ENCODE results near the gene PDE4D. TPM values are rescaled to one million over a fixed set of nuclear protein-coding genes. Genes with fewer than 3 reads are reported as not detected.

Gene PDE4D
- total and polyA plus RNA-seq, 2 donors (not counting 1 experiment from before 2014, with no cell fraction given) = 14.9 to 171 TPM

- no peak overlapping the region for H2AFZ ChIP-seq (ENCODE audit: insufficient read depth, low read depth, low read length, poor library complexity, severe bottlenecking)
- ATAC-seq (ENCODE audit: low read depth) (no peak), DNase-seq (no peak)
- POLR2A ChIA-PET = no interaction called here
- no peaks in the 10 kb centered on the region for H3K79me2 ChIP-seq (ENCODE audit: control insufficient read depth, insufficient read depth, low read length)
- H3K36me3 ChIP-seq (replicated peaks in 1 of 2; ENCODE audit: control extremely low read depth in 1 of 2, control insufficient read depth in 1 of 2, extremely low read depth in 1 of 2, insufficient read depth in 2 of 2, low read length in 1 of 2) = no peaks in the 10 kb centered on the region
- no peak overlapping the region for H3K27ac ChIP-seq (ENCODE audit: low read length in 2 of 2)
- H3K9me3 Mint-ChIP-seq (ENCODE audit: insufficient read depth) = no peaks in the 10 kb centered on the region
- no peaks in the 10 kb centered on the region for H3K9me3 ChIP-seq (ENCODE audit: control extremely low read depth in 1 of 3, control insufficient read depth in 2 of 3, insufficient read depth in 1 of 3, low read length in 2 of 3)
- H3K27ac Mint-ChIP-seq = no peak overlapping the region
- no peaks in the 10 kb centered on the region for H4K20me1 ChIP-seq (ENCODE audit: control insufficient read depth, insufficient read depth, low read length, poor library complexity, severe bottlenecking)
- no peak overlapping the region for H3K9ac ChIP-seq (ENCODE audit: low read length)
- intact Hi-C loops (cut with micrococcal nuclease) = no loop called here
- CTCF ChIA-PET = interaction anchor here (0.9 to 1.3 kb wide), 2 partner anchors 12 to 81 kb away, joined by 4 to 7 read pairs; no protein-coding TSS in a partner anchor
- H3K4me1 Mint-ChIP-seq = peaks cover 2% of the 10 kb centered on the region
- no peak overlapping the region for H3K4me3 Mint-ChIP-seq
- no peaks in the 10 kb centered on the region for H3K27me3 ChIP-seq (replicated peaks in 1 of 4; ENCODE audit: control extremely low read depth in 1 of 4, control insufficient read depth in 3 of 4, insufficient read depth in 4 of 4, low read length in 3 of 4)
- no peak for TF ChIP-seq EZH2 (IDR thresholded peaks at IDR 0.05; ENCODE audit: borderline replicate concordance, insufficient read depth, low read depth, low read length, poor library complexity, severe bottlenecking)
- no peak for TF ChIP-seq CTCF (IDR thresholded peaks at IDR 0.05)
- no peak overlapping the region for H3K4me3 ChIP-seq (ENCODE audit: control extremely low read depth in 1 of 5, extremely low read depth in 1 of 5, insufficient read depth in 1 of 5, low read depth in 2 of 5, low read length in 4 of 5)
- no peak overlapping the region for H3K4me2 ChIP-seq (replicated peaks; ENCODE audit: low read depth, low read length, poor library complexity, severe bottlenecking)
- H3K27me3 Mint-ChIP-seq = no peaks in the 10 kb centered on the region
- H3K4me1 ChIP-seq (ENCODE audit: control insufficient read depth in 2 of 2, insufficient read depth in 2 of 2, low read length in 2 of 2) = no peaks in the 10 kb centered on the region
These were observed 778.2 kb downstream of the PDE4D start for GRCh38 chr5:59115345-59115744.

- ChIA-PET POLR2A (no interaction called here), CTCF (no interaction called here)
- Histone ChIP-seq H3K4me3 (ENCODE audit: control extremely low read depth in 1 of 5, extremely low read depth in 1 of 5, insufficient read depth in 1 of 5, low read depth in 2 of 5, low read length in 4 of 5) (no peak overlapping the region), H3K4me2 (replicated peaks; ENCODE audit: low read depth, low read length, poor library complexity, severe bottlenecking) (no peak overlapping the region), H3K9me3 (ENCODE audit: control extremely low read depth in 1 of 3, control insufficient read depth in 2 of 3, insufficient read depth in 1 of 3, low read length in 2 of 3) (no peaks in the 10 kb centered on the region), H3K27ac (ENCODE audit: low read length in 2 of 2) (no peak overlapping the region), H4K20me1 (ENCODE audit: control insufficient read depth, insufficient read depth, low read length, poor library complexity, severe bottlenecking) (no peaks in the 10 kb centered on the region), H3K9ac (ENCODE audit: low read length) (no peak overlapping the region), H3K79me2 (ENCODE audit: control insufficient read depth, insufficient read depth, low read length) (no peaks in the 10 kb centered on the region), H2AFZ (ENCODE audit: insufficient read depth, low read depth, low read length, poor library complexity, severe bottlenecking) (no peak overlapping the region), H3K36me3 (replicated peaks in 1 of 2; ENCODE audit: control extremely low read depth in 1 of 2, control insufficient read depth in 1 of 2, extremely low read depth in 1 of 2, insufficient read depth in 2 of 2, low read length in 1 of 2) (no peaks in the 10 kb centered on the region), H3K4me1 (ENCODE audit: control insufficient read depth in 2 of 2, insufficient read depth in 2 of 2, low read length in 2 of 2) (no peaks in the 10 kb centered on the region), H3K27me3 (replicated peaks in 1 of 4; ENCODE audit: control extremely low read depth in 1 of 4, control insufficient read depth in 3 of 4, insufficient read depth in 4 of 4, low read length in 3 of 4) (no peaks in the 10 kb centered on the region)
- peaks cover 2% of the 10 kb centered on the region for H3K4me1 Mint-ChIP-seq
- WGBS (ENCODE audit: insufficient coverage) = 100% methylated on average over 2 of the region's 2 CpGs
- no peak overlapping the region for H3K27ac Mint-ChIP-seq
- ATAC-seq (ENCODE audit: low read depth) (no peak), DNase-seq (no peak)
- H3K4me3 Mint-ChIP-seq = no peak overlapping the region
- no peaks in the 10 kb centered on the region for H3K9me3 Mint-ChIP-seq (ENCODE audit: insufficient read depth)
- intact Hi-C loops (cut with micrococcal nuclease) = no loop called here
- no peak for TF ChIP-seq CTCF (IDR thresholded peaks at IDR 0.05)
- TF ChIP-seq EZH2 (IDR thresholded peaks at IDR 0.05; ENCODE audit: borderline replicate concordance, insufficient read depth, low read depth, low read length, poor library complexity, severe bottlenecking) = no peak
- H3K27me3 Mint-ChIP-seq = no peaks in the 10 kb centered on the region
These were observed 784.1 kb downstream of the PDE4D start for GRCh38 chr5:59109383-59109782.
